Omental fat pad (tissue), 4 donors: ENCODE results near the gene SPA17. TPM values are rescaled to one million over a fixed set of nuclear protein-coding genes. Genes with fewer than 3 reads are reported as not detected.

Experiments used
- ATAC-seq: fragments of 150-250 bp; one replicate; pipeline ENCODE4 v1.9.1; 2016; ENCODE audit warnings: mild to moderate bottlenecking, moderate library complexity; ENCODE audit not compliant: low FRiP score
- DNase-seq: peaks from one replicate; pipeline ENCODE4 v3.0.0-alpha.2; 2019; ENCODE audit warnings: low spot score
- CTCF ChIP-seq, 3 donors: fragments of 450-650 bp; IDR thresholded peaks; one replicate each; pipeline ENCODE4 v1.5.1; 2016 to 2017; ENCODE audit warnings: antibody characterized with exemption in 3 of 3, mild to moderate bottlenecking in 3 of 3, moderate library complexity in 2 of 3
- total RNA-seq, 4 donors: library from RNA; depleted of rRNA; stranded (reverse); fragments of >200 nt; gene quantifications; one replicate each; pipeline ENCODE4 v1.1.0, GENCODE V29; 2016

The SPA17 gene
- total RNA-seq, 4 donors from 2014 or later, result 2.8 to 4.8 (median 4.3) TPM

GRCh38 chr11:124693142-124693541 lies 19.4 kb downstream of the SPA17 start:
- DNase-seq, result no peak
- no peak for TF ChIP-seq CTCF (IDR thresholded peaks at IDR 0.05)
- ATAC-seq, result no peak

GRCh38 chr11:124699547-124699946 lies 25.8 kb downstream of the SPA17 start:
- TF ChIP-seq CTCF (IDR thresholded peaks at IDR 0.05), result no peak
- ATAC-seq, result no peak
- DNase-seq, result no peak

- no peak for TF ChIP-seq CTCF (IDR thresholded peaks at IDR 0.05)
- DNase-seq, result no peak
- no peak for ATAC-seq
Observed at GRCh38 chr11:124700028-124700427, 26.3 kb downstream of the SPA17 start.

GRCh38 chr11:124707829-124708228 lies 34.1 kb downstream of the SPA17 start:
- ATAC-seq (no peak), DNase-seq (no peak)

GRCh38 chr11:124712392-124712791 lies 38.7 kb downstream of the SPA17 start:
- TF ChIP-seq CTCF (IDR thresholded peaks at IDR 0.05), result no peak
- ATAC-seq (no peak), DNase-seq (no peak)

More at GRCh38 chr11:124707829-124708228, 34.1 kb downstream of the SPA17 start:
- no peak for TF ChIP-seq CTCF (IDR thresholded peaks at IDR 0.05)

- ATAC-seq (no peak), DNase-seq (no peak)
- no peak for TF ChIP-seq CTCF (IDR thresholded peaks at IDR 0.05)
Observed at GRCh38 chr11:124716591-124716990, 42.9 kb downstream of the SPA17 start.

- no peak for DNase-seq
- no peak for ATAC-seq
- no peak for TF ChIP-seq CTCF (IDR thresholded peaks at IDR 0.05)
Observed at GRCh38 chr11:124717421-124717785, 43.7 kb downstream of the SPA17 start.
